ENCODE results near the gene PDILT.

PDILT gene

DNA sequence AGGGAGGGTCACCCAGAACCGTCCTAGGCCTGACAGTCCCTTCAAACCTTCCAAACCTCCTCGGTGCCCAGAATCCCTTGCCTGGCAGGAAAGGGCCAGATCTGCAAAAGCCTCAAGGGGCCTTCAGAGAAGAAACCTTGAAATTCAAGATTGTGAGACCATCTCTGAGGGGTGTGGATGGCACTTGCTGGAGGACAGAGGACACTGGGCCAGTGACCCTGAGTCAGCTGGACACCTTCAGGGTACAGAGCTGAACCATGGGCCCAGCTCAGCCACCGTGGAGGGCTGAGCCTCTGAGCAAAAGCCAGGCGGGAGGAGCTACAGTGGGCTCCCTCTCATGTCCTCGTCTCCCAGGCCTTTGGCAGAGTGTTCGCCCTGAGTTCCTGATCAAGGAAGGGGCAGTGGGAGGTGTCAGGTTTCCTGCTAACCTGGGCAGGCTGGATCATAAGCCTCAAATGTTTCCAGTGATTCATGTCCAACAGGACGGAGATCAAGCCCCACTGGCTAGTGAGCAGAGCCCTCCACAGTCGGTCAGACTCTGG is 3.0 kb downstream of the PDILT start:
- no peak for DNase-seq

DNA sequence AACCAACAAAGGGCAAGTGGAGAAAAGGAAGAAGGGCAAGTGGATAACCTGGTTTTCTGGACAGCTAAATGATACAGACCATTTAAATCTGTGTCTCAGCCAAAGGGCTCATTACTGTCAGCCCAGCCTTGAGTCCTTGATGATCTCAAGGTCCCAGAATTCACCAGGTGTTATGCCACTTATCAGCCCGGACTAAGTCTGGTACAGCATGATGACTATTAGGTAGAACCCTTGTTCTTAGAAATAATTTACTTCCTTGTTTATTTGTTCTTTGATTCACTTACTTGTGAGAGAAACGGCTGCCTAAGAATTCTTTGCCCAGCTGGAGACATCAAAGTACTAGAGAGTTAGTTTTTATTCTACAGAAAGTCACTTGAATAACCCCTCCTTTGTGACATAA is 3.5 kb downstream of the PDILT start:
- no peak for DNase-seq

DNA sequence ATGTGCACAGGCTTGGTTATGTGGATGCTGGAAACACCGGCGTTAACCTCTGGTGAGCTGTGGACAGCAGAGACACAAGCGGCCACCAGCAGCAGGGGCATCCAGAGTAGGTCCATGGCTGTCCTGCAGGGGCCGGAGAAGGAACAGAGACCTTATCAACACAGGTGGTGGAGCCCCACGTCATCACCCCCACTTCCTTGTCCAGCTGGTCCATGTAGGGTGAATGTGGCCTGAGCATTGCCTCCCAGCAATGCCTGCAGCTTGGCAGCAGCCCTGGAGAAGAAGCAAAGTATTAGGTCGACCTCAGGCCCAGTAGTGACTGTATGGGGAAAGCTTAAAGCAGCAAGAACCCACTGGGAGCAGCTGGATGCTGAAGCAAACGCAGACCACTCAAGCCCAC is 5.4 kb downstream of the PDILT start:
- DNase-seq, result no peak

DNA sequence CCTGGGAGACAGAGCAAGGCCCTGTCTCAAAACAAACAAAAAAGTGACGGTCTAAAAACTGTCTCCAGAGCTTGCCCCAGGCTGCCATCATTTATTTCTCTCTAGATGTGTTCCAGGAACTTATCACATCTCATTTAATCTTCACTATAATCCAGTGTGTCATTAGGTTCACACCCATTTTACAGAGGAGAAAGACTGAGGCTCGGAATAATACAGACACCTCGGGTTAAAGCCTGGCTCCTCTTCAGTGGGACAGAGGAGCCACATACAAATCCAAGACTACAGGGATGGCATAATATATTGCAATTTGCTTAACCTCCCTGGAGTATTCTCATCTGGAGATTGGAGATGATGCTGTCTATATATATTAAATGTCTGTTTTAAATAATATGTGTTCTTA is 5.9 kb downstream of the PDILT start:
- DNase-seq, result no peak

DNA sequence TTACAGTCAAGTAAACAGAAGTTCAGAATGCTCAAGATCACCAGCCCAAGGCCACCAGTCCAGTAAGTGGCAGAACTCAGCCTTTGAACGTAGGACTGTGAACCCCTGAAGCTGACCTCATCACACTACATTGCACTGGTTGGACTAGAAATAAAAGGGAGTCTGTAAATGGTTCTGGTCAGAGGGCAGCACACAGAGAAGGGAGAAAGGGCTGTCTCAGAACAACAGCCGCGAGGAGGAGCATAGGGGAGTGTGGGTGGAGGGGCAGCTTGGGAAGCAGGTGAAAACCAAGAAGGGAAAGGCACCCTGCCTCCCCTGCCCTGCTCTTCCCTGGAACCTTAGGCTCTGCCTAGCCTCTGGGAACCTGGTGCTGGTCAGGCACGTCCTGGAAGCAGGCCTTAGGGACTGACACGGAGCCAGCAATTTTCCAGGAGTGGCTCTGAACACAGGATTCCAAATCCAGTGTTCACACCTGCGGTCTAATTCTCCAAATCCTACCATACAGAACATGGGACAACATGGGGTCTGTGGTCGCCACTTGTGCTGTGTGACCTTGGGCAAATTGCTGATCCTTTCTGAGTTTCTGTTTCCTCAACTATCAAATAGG is 7.0 kb downstream of the PDILT start:
- no peak for DNase-seq

DNA sequence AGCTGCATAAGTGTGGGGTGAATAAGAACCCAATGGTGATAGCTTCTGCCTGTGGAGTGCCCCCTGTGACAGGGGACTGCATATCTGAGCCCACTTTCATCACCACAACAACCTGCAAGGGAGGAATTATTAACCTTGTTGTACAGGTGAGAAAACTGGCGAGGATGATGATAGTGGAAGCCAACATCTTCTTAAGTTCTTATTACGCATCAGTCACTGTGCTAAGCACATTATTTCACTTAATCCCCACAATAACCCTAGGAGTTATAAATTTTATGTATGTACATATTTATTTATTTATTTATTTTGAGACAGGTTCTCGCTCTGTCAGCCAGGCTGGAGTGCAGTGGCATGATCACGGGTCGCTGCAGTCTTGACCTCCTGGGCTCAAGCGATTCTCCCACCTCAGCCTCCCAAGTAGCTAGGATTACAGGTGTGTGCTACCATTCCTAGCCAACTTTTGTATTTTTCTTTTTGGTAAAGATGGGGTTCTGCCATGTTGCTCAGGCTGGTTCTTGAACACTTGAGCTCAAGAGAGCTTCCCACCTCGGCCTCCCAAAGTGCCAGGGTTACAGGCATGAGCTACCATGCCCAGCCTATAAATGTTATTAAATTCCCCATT is 7.6 kb downstream of the PDILT start:
- no peak for DNase-seq

DNA sequence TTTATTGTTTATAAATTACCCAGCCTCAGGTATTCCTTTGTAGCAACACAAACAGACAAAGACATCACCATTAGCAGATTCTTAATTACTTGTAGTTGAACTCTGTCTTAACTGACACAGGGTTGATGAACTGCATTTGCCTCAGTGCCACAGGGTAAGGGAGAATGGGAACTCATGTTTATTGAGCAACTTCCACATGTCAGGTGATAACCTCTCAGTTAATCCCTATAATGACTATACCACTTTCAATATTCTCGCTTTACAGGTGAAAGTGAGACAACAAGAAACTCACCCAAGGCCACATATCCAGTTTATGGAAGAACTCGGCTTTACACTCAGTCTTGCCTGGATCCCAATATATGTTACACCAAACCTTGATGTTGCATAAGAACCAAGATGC is 8.6 kb downstream of the PDILT start:
- DNase-seq, result no peak

DNA sequence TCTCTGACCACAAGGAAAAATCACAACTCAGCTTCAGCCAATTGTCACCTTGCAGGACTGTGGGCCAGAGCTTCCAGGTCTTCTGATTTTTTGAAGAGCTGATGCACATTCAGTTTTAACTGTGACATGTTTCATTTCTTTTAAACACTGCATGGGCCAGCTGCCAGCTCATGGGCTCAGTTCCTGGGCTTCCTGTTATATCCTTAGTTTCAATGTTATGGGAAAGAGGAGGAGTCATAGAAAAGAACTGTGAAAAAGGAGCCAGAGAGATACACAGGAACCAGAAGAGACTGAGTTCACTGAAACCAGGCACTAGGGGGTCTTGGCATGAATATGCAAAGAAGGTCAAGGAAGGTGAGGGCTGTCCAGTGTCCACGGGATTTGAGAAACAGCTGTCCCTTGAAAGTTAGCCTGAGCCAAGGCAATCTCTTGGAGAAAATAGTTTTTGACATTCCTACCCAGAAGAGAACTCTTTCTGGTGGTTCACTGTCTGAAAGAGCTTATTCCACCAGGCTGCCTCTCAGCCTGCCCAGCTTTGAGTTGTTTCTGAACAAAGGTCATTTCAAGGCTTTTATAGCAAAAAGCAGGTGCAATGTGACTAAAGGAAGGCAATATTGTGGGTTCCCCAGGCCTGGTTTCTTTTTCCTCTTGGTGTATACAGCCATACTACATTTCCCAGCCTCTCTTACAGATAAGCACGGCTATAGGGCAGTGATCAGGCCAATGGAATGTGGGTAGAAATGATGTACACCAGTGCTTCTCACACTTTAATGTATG is 10.5 kb downstream of the PDILT start:
- no peak for DNase-seq

DNA sequence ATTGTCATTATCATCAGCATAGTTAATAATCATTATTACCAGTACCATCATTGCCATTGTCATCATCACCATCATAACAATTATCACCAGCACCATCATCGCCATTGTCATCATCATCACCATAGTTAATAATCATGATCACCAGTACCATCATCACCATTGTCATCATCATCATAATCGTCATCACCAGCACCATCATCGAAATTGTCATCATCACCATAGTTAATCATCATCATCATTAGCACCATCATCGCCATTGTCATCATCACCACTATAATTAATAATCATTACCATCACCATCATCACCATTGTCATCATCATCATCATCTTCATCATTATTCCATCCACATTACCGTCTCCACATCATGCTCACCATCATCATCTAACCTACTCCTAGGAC is 13.5 kb downstream of the PDILT start:
- no peak for DNase-seq

DNA sequence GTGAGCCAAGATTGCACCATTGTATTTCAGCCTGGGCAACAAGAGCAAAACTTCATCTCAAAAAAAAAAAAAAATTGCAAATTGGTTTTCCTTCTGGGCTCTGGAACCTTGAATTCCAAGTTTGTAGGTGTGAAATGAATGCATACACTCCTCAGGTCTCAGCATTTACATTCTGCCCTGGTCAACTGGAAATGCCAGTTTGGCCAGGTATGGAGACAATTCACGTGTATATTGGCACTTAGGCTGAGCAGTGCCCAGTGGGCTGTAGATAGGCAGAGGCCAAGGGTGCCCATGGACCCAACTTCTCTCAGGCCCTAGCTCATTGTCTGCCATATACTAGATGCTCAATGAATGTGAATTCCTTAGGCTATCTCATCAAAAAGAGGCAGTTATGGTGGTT is 15.7 kb downstream of the PDILT start:
- no peak for DNase-seq

DNA sequence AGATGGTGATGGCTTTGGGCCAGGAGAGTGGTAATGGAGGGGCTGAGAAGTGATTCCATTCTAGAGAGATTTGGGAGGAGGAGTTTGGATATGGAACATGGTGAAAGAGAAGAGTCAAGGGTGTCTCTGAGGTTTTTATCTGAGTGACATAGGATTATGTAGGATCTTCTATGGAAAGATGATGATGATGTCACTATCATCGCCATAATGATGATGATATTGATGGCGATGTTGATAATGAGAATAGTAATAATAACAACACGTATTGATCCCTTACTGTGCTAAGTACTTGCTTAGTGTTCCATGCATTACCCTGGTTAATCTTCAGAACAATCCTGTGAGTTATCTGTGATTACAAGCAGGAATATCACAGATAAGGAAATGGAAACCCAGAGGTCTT is 16.6 kb downstream of the PDILT start:
- no peak for DNase-seq

DNA sequence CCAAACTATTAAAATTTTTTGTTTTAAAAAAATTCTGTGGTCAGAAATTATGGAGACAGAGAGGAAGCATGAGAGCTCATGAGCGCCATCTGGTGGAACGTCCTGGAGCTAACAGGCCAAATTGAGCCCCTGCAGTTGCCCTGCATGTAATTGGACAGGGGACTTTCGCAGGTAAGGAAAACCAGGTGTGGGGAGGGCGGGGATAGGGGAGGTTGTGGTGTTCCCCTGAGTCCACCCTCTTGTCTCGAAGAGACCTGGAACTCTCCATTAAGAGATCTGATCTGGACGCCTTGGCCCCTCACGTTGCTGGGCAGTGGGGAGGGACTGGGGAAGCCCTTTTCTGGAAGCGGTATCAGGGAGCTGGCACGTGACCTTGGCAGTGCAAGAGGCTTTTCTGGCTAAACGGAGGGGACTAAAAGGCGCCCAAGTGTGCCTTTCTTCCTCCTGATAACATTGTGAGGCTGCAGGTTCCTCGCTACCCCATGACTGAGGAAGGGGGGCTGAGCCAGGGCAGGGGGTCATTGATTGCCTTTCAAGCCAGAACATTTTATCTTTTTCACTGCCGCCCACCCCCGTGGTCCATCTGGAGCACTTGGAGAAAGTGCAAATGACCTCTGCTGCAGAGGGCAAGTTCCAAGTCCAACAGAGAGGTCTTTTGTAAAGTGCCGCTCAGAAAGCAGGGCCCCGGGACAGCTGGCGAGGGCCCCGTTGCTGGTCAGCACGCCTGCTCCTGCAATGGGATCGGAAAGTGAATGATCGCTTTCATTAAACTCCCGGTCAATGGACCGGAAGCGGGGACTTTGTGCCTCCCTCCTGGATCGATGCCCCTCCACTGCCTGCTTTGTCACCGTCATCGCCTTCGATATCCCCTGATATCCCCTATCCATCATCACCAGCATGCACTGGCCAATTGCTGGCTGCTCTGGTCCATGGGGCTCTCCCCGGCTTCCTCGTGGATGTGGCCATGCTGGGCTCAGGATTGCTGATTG is 18.4 kb downstream of the PDILT start:
- peak; percentile 56 to 65 for DNase-seq

DNA sequence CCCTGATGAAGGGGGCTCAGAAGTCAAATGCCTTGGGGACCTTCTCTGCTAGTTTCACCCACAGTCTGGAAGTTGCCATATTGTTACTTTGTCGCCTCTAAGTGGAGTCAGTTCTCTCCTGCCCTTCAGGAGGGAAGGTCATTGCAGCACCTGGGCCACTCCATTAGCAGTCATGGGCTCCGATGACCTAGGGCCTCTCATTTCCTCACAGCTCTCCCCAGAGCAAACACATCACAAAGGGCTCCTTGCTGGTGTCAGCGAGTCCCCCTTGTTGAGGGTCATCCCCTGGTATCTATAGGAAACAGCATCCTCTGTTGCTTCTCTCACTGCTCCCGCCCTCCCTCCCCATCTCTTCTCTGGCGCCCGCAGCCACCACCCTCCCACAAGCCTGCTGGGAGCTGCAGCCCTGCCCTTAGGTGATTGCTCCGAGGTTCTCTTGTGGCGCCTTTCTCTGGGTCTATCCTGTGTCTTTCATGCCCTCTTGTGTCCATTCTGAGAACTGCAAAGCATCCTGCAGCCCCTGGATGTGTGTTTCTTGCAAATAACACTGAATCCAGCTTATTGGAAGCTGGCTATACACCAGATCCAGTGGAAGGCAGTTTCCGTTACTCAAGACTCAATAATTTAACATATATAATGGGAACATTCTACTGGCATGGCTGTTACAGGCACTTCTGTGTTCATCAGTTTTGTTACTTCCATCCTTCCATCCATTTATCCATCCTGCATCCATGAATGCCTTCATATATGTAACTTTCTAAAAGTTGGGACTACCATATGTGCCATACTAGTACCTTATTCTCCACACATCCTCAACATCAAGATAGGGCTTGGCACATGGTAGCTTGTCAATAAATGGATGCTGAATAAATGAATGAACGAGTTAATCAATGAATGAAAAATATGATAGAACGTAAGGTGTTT is 21.2 kb downstream of the PDILT start:
- peak; percentile 51 to 54 for DNase-seq

DNA sequence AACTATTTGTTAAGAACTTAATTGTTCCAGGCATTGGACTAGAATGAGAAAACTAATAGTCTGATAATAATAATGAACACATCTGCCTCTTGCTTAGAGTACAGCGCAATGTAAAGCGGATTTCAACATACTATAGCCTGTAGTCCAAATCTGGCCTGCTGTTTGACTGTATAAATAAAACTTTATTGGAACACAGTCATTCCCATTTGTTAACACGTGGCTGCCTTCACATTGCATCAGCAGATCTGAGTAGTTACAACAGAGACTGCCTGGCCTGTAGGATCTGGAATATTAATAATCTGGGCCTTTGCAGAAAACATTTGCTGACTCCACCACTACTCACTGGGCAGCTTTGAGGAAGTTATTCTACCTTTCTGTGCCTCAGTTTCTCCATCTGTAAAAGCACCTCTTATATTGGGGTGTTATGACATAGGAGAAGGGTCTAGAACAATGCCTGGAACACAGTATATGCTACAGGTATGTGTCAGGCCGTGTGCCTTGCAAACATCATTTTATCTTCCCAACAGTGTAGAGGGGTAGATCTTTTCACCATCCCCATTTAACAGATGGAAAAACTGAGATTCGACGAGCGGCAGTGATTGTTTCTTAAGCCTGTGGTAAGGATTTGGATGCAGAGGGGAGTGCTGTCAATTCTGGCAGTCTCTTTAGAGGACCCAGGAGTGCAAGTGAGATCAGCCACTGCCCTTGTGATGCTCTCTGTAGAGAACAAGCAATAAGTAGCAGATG is 22.2 kb downstream of the PDILT start:
- no peak for DNase-seq

DNA sequence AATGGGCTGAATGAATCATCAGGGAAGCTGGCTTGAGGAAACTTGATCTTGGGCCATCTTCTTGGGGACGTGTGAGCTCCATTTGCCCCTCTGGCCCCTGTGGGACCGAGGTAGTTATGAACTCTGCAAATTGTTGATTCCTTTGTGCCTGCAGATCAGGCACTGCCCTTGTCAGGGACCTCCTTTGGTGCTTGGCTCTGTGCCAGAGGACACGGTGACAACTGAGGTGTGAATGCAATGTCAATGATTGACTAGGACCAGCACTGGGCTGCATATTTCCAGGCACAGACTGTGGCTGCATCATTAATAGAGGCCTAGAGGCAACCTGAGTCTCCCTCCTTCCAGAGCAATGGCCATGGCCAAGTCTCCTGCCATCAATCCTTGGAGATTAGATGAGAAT is 23.8 kb downstream of the PDILT start:
- no peak for DNase-seq

DNA sequence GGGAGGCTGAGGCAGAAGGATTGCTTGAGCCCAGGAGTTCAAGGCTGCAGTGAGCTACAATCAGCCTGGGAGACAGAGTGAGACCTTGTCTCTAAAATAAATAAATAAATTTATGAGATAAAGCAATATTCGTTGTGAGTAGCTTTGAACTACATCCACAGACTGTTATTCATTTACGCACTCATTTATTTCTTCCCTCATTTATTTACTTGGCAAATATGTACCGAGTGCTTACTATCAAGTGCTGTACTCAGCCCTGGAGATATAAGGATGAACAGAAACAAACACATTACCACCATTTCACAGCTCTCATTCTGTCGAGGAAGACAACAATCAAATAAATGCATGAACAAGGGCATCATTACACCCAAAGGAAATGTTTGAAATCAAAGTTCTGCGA is 27.4 kb downstream of the PDILT start:
- DNase-seq, result no peak

DNA sequence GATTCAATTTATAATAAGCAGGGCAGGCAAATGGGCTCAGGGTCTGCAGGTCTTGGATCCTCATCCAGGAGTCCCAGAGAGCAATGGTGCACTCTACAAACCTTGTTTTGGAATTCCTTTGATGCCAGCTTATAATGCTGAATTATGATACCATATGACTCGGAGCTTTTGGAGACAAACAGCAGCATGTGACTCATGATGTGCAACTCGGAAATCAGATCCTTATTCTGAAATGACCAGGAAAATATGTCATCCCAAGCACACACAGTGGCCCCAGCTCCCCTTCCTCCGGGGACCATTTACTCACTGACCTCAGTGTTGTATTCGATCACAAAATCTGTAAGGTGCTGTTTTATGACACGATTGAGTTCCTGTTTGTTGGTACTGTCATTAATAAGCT is 31.8 kb downstream of the PDILT start:
- DNase-seq, result no peak

DNA sequence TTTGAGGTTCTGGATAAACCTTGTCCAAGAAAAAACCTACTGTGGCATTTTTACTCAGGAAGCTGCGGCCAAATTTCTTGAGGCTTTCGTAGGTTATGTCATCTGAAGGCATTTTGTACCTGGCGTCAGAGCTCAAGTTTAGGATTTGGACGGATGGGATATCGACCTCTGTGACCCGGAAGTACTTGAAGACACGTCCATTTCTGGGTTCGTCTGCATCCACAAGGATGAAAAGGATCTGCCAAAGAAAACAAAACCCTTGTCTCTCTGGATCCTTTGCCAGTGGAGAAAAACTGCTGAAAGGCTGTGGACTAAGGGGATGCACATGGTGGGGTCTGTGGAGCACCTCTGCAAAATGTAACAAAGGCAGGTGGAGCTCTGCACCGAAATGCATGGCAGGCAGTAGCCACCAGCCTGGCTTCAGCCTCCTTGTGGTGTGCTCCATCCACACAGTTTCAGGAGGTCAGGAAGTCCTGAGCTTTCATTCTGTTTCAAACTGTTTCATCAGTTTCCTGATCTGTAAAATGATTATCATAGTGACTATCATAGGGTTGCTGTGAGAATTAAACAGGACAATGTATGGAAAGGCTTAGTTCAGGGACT is 35.0 kb downstream of the PDILT start:
- no peak for DNase-seq

DNA sequence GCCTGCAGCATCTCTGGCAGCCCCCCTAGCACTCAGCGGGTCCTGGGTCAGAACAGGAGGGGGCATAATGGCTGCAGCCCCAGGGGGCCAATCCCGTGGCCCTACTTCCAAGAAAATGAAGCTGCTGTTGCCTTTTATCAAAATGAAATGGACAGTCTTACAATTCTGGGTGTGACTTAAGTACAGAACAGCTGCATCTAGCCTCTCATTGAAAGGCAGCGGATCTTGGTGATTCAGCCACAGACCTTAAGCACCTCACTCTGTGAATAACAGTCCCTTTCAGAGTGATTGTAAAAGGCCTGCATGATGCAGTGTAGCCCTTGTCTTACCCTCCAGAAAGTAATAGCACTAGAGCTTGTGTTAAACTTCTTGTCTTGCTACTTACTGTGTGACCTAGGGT is 40.5 kb downstream of the PDILT start:
- DNase-seq, result no peak

DNA sequence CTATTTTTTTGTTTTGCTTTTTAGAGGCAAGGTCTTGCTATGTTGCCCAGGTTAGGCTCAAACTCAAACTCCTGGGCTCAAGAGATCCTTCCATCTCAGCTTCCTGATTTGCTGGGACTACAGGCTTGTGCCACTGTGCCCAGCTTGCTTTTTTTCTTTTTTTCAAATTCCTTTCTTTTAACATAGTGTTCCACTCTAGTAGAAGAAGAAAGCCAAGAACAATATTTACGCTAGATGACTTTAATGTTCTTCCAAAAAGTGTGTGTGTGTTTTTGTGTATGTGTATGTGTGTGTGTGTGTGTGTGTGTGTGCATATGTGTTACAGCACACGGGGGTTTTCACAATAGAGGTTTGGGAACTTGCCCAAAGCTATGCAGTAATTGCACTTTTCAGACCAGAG is 41.3 kb downstream of the PDILT start:
- DNase-seq, result no peak

DNA sequence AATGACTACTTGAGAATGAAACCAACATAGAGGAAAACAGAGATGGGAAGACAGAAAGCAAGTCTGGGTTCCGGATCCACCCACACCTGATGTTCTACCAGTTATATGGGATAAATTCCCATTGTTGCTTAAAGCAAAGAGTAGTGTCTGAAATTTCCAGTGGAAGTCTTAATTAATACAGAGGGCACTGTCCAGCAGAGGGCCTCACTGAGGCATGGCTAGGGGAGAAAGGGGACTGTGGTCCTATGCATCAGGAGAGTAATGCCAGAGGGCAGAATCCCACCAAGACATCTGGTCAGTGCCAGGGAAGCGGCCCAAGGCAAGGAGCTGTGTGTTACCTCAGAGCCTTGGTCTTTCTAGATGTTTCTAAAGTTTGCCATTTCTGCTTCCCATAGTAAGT is 44.5 kb downstream of the PDILT start:
- no peak for DNase-seq

Data from stimulated activated CD4-positive, alpha-beta T cell treated with anti-CD3 and anti-CD28 coated beads, Interleukin-2, amount 100 ng/mL, for 48 hours (primary cell).